HG03097 (cell line): ENCODE measurements around the gene CTDSPL2.
"Not testable (repeated sequence)": the region's sequence is repeated elsewhere in the genome, so short reads cannot be mapped to it uniquely, and the experiment has no call there.

ENCODE experiments used
- ATAC-seq: cut with Tn5 transposase; IDR thresholded peaks from one replicate; pipeline ENCODE4 v1.9.1; 2021; ENCODE audit not compliant: unreplicated experiment, low FRiP score

The CTDSPL2 gene

GRCh38 chr15:44482090-44482489, 54.7 kb downstream of the CTDSPL2 start:
- ATAC-seq = no peak

- ATAC-seq = no peak
Observed at GRCh38 chr15:44485880-44486279, 58.5 kb downstream of the CTDSPL2 start.

DNA sequence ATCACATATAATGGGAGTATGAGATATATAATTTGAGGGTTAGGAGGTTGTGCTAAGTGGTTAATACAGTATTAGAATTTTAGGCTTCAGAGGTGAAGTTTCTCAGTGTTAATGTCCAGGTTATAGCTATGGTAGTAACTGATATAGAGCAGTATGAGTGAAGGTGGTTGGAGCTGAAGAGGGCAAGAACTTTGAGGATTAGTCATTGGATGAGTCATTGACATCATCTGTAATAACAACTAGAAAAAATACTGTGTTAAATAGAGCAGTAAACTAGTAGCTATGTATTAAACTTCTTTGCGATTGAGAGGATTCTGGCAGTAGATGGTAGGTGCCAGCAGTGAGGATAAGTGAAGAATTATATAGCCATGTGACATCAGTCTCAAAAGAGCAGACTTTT, 62.0 kb downstream of the CTDSPL2 start:
- ATAC-seq = no peak

GRCh38 chr15:44490622-44491021, 63.2 kb downstream of the CTDSPL2 start:
- ATAC-seq = no peak

DNA sequence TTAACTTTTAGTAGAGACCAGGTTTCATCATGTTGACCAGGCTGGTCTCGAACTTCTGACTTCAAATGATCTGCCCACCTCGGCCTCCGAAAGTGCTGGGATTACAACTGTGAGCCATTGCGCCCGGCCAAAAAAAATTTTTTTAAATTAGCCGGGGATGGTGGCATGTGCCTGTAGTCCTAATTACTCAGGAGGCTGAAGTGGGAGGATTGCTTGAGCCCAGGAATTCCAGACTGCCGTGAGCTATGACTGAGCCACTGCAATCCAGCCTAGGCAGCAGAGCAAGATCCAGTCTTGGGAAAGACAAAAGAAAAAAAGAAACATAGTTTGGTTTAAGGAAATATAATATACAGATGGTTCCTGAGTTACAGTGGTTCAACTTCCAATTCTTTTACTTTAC, 64.6 kb downstream of the CTDSPL2 start:
- ATAC-seq = no peak

- ATAC-seq = no peak
Observed at GRCh38 chr15:44492672-44493071, 65.2 kb downstream of the CTDSPL2 start.

DNA sequence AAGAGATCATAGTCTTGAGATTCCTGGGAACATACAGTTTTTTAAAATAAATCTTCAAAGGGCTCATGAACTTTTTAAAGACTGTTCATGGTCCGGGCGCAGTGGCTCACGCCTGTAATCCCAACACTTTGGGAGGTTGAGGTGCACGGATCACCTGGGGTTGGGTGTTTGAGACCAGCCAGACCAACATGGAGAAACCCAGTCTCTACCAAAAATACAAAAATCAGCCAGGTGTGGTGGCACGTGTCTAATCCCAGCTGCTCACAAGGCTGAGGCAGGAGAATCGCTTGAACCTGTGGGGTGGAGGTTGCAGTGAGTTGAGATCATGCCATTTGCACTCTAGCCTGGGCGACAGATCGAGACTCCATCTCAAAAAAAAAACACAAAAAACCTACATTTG, 68.1 kb downstream of the CTDSPL2 start:
- no peak for ATAC-seq

DNA sequence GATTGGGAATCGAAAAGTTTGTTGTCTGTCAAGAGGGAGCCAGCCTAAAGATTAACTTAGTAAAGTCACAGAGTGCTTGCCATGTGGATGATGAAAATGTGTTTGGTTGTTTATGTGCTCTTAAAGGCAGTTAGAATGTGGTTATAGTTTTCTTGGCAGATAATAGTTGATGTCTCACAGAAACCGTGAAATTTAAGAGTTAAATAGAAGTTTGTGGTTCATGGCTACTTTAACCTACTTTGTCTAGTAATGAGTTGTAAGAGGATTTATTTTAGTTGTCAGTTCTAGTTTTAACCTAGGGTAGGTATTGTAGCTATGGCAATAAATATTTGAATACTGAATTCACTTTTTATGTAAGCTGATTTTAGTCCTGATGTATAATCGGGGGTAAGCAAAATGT, 73.1 kb downstream of the CTDSPL2 start:
- no peak for ATAC-seq

- no peak for ATAC-seq
Observed at GRCh38 chr15:44501768-44502366, 74.4 kb downstream of the CTDSPL2 start.

- no peak for ATAC-seq
Observed at GRCh38 chr15:44516436-44516835, 89.0 kb downstream of the CTDSPL2 start.

DNA sequence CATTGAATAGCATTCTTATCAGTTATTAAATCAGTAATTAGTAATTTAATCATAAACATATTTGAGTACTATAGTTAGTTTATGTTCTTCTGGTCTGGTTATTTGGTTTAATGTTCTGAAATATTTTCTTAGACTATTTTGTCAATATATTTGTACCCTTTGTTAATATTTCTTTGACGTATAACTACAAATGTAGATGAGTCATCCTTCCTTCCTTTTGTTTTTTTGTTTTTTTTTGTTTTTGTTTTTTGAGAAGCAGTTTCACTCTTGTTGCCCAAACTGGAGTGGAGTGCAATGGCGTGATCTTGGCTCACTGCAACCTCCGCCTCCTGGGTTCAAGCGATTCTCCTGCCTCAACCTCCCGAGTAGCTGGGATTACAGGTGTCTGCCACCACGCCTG, 92.1 kb downstream of the CTDSPL2 start:
- no peak for ATAC-seq

GRCh38 chr15:44525018-44525417, 97.6 kb downstream of the CTDSPL2 start:
- no peak for ATAC-seq

GRCh38 chr15:44527241-44527640, 99.8 kb downstream of the CTDSPL2 start:
- no peak for ATAC-seq

GRCh38 chr15:44529864-44530604, 102.6 kb downstream of the CTDSPL2 start:
- no peak for ATAC-seq

DNA sequence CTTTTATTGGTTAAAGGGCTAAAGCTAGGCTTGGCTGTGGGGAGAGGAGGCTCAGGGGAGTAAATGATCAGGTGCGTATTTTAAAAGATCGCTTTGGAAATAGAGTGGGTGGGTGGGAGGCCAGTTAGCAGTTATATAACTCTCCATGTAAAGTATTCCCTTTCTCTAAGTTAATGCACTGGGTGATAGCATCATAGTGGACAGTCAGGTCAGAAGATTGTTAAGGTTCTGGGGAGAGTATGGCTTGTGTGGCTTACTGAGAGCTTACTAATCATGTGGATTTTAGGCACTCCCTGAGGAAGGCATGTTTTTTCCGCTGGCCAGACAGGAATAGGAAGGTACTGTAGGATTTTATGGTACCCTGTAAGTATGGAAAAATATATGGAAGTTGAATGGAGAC, 103.2 kb downstream of the CTDSPL2 start:
- no peak for ATAC-seq

DNA sequence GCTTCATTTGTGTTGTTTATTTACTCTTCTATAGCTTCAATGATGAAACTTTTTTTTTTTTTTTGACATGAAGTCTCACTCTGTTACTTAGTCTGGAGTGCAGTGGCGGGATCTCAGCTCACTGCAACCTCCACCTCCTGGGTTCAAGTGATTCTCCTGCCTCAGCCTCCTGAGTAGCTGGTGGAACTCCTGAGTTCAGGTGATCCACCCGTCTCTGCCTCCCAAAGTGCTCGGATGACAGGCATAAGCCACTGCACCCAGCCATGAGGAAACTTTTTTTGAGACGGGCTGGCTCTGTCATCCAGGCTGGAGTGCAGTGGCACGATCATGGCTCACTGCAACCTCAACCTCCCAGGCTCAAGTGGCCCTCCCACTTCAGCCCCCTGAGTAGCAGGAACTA, 104.8 kb downstream of the CTDSPL2 start:
- ATAC-seq = not testable (repeated sequence)

- no peak for ATAC-seq
Observed at GRCh38 chr15:44532689-44533088, 105.3 kb downstream of the CTDSPL2 start.

DNA sequence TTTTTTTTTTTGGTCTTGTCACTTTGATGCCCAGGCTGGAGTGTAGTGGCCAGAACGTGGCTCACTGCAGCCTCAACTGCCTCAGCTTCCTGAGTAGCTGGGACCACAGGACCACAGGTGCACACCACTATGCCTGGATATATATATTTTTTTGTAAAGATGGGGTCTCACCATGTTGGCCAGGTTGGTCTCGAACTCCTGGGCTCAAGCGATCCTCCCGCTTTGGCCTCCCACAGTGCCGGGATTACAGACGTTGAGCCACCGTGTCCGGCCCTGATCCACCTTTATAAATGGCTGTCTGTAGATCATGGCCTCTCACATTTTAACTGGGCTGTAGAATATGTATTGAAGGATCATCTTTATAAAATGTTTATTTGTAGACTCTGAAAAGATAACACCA, 107.7 kb downstream of the CTDSPL2 start:
- no peak for ATAC-seq

DNA sequence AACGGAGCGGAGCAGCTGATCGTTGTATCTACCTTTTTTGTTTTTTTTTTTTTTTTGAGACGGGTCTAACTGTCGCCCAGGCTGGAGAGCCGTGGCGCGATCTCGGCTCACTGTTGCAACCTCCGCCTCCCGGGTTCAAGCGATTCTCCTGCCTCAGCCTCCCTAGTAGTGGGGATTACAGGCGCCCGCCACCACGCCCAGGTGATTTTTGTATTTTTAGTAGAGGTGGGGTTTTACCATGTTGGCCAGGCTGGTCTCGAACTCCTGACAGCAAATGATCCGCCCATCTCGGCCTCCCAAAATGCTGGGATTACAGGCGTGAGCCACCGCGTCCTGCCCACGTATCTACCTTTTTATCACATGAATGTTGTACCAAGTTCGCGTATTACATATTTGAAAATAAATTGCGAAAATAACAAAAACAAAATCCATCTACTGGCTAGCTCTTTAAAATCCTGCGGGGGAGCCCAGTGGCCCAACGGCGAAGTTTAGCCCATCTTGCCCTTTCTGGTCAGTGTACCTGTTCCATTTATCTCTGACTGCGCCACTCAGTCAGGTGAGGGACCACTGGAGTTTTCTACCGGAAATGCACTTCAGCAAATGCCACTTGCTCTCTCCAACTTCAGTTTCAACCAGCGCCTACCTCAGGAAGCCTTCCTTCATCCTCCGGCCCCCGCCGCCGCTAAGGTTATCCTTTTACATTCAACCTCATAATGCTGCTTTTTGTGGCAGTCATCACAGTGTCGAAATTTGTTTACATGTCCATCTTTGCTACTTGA, 108.3 kb downstream of the CTDSPL2 start:
- no peak for ATAC-seq

DNA sequence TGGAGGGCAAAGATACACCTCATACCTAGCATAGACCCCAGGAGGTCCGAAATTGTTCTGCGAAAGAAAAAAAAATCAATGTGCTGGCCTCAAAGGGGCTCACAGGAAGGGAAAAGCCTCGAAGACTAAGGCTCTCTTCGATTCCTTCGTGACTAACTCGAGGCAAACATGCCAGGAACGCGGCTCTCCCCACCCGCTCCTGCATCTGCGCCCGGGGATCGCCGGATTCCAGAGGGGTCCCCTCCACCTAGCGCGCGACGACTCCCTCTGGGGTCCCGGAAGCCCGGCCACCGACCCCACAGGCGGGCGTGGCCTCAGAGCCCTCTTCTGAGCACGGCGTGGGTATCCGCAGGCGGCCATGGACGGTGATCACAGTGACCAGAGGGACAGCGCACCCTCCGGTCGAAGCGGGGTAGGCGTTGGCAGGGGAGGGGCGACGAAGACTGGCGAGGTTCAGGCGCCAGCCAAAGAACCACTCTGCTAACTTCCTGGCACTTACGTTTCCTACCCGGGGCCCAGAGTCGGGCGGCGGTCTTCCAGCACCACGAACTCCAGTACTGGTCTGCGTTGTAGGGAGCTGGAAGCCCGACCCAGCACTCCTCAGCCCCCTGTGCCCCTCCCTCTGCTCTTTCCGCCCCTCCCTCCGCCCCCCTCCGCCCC, 109.0 kb downstream of the CTDSPL2 start:
- peak; percentile 48 for ATAC-seq
